ENCODE results near the gene CCT7.

Gene CCT7

GRCh38 chr2:73225513-73226360, 8.4 kb upstream of the CCT7 start:
- Histone ChIP-seq H3K4me1 (ENCODE audit: control insufficient read depth, insufficient read depth, low read length) (no peaks in the 10 kb centered on the region), H3K9me3 (ENCODE audit: control insufficient read depth, insufficient read depth, low read depth, low read length) (no peaks in the 10 kb centered on the region), H3K27ac (ENCODE audit: extremely low read depth, low read depth, low read length) (no peak overlapping the region), H3K36me3 (ENCODE audit: control insufficient read depth in 2 of 2, insufficient read depth in 1 of 2, low read length in 2 of 2) (peaks cover 0 to 86% of the 10 kb centered on the region in 2 experiments; a peak in 1 of 3 replicates), H3K4me3 (ENCODE audit: low read depth, low read length) (no peak overlapping the region)
- TF ChIP-seq ZNF513 (tag by site-specific recombination; IDR thresholded peaks at IDR 0.05) (peak; percentile 68), SP2 (tag by site-specific recombination; IDR thresholded peaks at IDR 0.05) (no peak), ZNF514 (tag by site-specific recombination; IDR thresholded peaks at IDR 0.05) (no peak)
- CTCF ChIA-PET, result interaction anchor here (1.0 kb wide), 1 partner anchor 46 kb away, joined by 3 read pairs; no protein-coding TSS in a partner anchor
- POLR2A ChIA-PET, result interaction anchor here (1.8 kb wide), 1 partner anchor 8 kb away, joined by 13 read pairs; the partner anchor contains the start of genes CCT7 and PRADC1

GRCh38 chr2:73227086-73227485, 7.0 kb upstream of the CCT7 start:
- no peaks in the 10 kb centered on the region for H3K9me3 ChIP-seq (ENCODE audit: control insufficient read depth, insufficient read depth, low read depth, low read length)
- ChIA-PET CTCF (interaction anchor here (1.9 kb wide), 1 partner anchor 14 kb away, joined by 7 read pairs; no protein-coding TSS in a partner anchor), POLR2A (no interaction called here)
- no peaks in the 10 kb centered on the region for H3K4me1 ChIP-seq (ENCODE audit: control insufficient read depth, insufficient read depth, low read length)
- peaks cover 0 to 72% of the 10 kb centered on the region in 2 experiments; a peak in 1 of 3 replicates for H3K36me3 ChIP-seq (ENCODE audit: control insufficient read depth in 2 of 2, insufficient read depth in 1 of 2, low read length in 2 of 2)
- no peak overlapping the region for H3K4me3 ChIP-seq (ENCODE audit: low read depth, low read length)
- no peak overlapping the region for H3K27ac ChIP-seq (ENCODE audit: extremely low read depth, low read depth, low read length)
- no peak for TF ChIP-seq KLF16 (tag by site-specific recombination; IDR thresholded peaks at IDR 0.05)
- no peak for TF ChIP-seq REPIN1 (tag by site-specific recombination; IDR thresholded peaks at IDR 0.05; ENCODE audit: low read depth)
- no peak for TF ChIP-seq ZBTB17 (tag by site-specific recombination; IDR thresholded peaks at IDR 0.05)
- TF ChIP-seq ZFP69B (tag by site-specific recombination; IDR thresholded peaks at IDR 0.05), result no peak
- no peak for TF ChIP-seq ZNF521 (tag by site-specific recombination; IDR thresholded peaks at IDR 0.05)
- no peak for TF ChIP-seq ZSCAN16 (tag by site-specific recombination; IDR thresholded peaks at IDR 0.05)

GRCh38 chr2:73228631-73229030, 5.5 kb upstream of the CCT7 start:
- no peak overlapping the region for H3K27ac ChIP-seq (ENCODE audit: extremely low read depth, low read depth, low read length)
- ChIA-PET POLR2A (no interaction called here), CTCF (interaction anchor here (0.8 to 1.1 kb wide), 2 partner anchors 16 to 51 kb away, joined by 4 read pairs; no protein-coding TSS in a partner anchor)
- 0 out of 2 replicates have a peak, but pooled peaks cover 4% of the 10 kb centered on the region for H3K4me1 ChIP-seq (ENCODE audit: control insufficient read depth, insufficient read depth, low read length)
- no peak overlapping the region for H3K4me3 ChIP-seq (ENCODE audit: low read depth, low read length)
- no peaks in the 10 kb centered on the region for H3K9me3 ChIP-seq (ENCODE audit: control insufficient read depth, insufficient read depth, low read depth, low read length)
- peaks cover 0 to 57% of the 10 kb centered on the region in 2 experiments; a peak in 1 of 3 replicates for H3K36me3 ChIP-seq (ENCODE audit: control insufficient read depth in 2 of 2, insufficient read depth in 1 of 2, low read length in 2 of 2)
- TF ChIP-seq ZBTB6 (tag by site-specific recombination; IDR thresholded peaks at IDR 0.05), result no peak
- no peak for TF ChIP-seq ZNF785 (tag by site-specific recombination; IDR thresholded peaks at IDR 0.05)
- TF ChIP-seq TRIM28 (IDR thresholded peaks at IDR 0.05; ENCODE audit: borderline replicate concordance, low read length), result no peak
- TF ChIP-seq ZNF555 (tag by site-specific recombination; conservative IDR thresholded peaks at IDR 0.05), result no peak
- TF ChIP-seq ZBTB49 (tag by site-specific recombination; IDR thresholded peaks at IDR 0.05; ENCODE audit: low read depth), result no peak
- TF ChIP-seq MEIS1 (CRISPR knock-in tag; IDR thresholded peaks at IDR 0.05; ENCODE audit: borderline replicate concordance), result no peak
- no peak for TF ChIP-seq ZNF362 (tag by site-specific recombination; IDR thresholded peaks at IDR 0.05)
- no peak for TF ChIP-seq ZNF292 (tag by site-specific recombination; IDR thresholded peaks at IDR 0.05; ENCODE audit: borderline replicate concordance, low read depth)
- no peak for TF ChIP-seq ZNF223 (tag by site-specific recombination; IDR thresholded peaks at IDR 0.05)

All from HEK293 (cell line).